H9 (cell line): ENCODE results near the gene IFNG-AS1. TPM values are rescaled to one million over a fixed set of nuclear protein-coding genes. Genes with fewer than 3 reads are reported as not detected.

Source experiments
- DNase-seq: peaks from one replicate; pipeline ENCODE4 v3.0.0-alpha.2; 2017
- H2AFZ ChIP-seq: one replicate; pipeline ENCODE4 v1.6.1; 2013; ENCODE audit warnings: mild to moderate bottlenecking, low read length, control low read depth, moderate library complexity
- H2AK5ac ChIP-seq: 2 replicates; pipeline ENCODE4 v1.6.1; 2013; ENCODE audit warnings: low read length, control low read depth, mixed read lengths; ENCODE audit not compliant: insufficient read length
- H2BK120ac ChIP-seq: one replicate; pipeline ENCODE4 v1.6.1; 2013; ENCODE audit warnings: low read depth, mild to moderate bottlenecking, low read length, control low read depth, inconsistent platforms; ENCODE audit not compliant: poor library complexity, severe bottlenecking
- H2BK12ac ChIP-seq: 2 replicates; pipeline ENCODE4 v1.6.1; 2013; ENCODE audit warnings: low read length, control low read depth, mixed read lengths, low read depth; ENCODE audit not compliant: insufficient read length
- H2BK15ac ChIP-seq: 2 replicates; pipeline ENCODE4 v1.6.1; 2013; ENCODE audit warnings: low read depth, low read length, control low read depth
- H2BK20ac ChIP-seq: one replicate; pipeline ENCODE4 v1.6.1; 2013; ENCODE audit warnings: low read depth, mild to moderate bottlenecking, low read length, control low read depth, inconsistent platforms; ENCODE audit not compliant: poor library complexity, severe bottlenecking
- H2BK5ac ChIP-seq: 2 replicates; pipeline ENCODE4 v1.6.1; 2013; ENCODE audit warnings: low read length, control low read depth, mixed read lengths; ENCODE audit not compliant: insufficient read length
- H3K14ac ChIP-seq: 2 replicates; pipeline ENCODE4 v1.6.1; 2013; ENCODE audit warnings: low read length, control low read depth; ENCODE audit not compliant: insufficient read depth
- H3K18ac ChIP-seq: 2 replicates; pipeline ENCODE4 v1.6.1; 2013; ENCODE audit warnings: low read depth, mild to moderate bottlenecking, mixed read lengths, low read length, control low read depth; ENCODE audit not compliant: insufficient read length
- H3K23ac ChIP-seq: 2 replicates; pipeline ENCODE4 v1.6.1; 2013; ENCODE audit warnings: low read length, control low read depth, mixed read lengths, low read depth; ENCODE audit not compliant: insufficient read length
- H3K23me2 ChIP-seq: 2 replicates; pipeline ENCODE4 v1.6.1; 2013; ENCODE audit warnings: low read depth, mild to moderate bottlenecking, mixed read lengths, low read length, control low read depth; ENCODE audit not compliant: insufficient read length, poor library complexity, severe bottlenecking
- H3K27ac ChIP-seq: 2 replicates; pipeline ENCODE4 v1.5.1; 2013; ENCODE audit warnings: low read length, control low read depth, mixed read lengths, low read depth; ENCODE audit not compliant: insufficient read length
- H3K27me3 ChIP-seq: 2 replicates; pipeline ENCODE4 v1.6.1; 2013; ENCODE audit warnings: low read length, control low read depth, inconsistent platforms; ENCODE audit not compliant: insufficient read depth
- H3K4ac ChIP-seq: 2 replicates; pipeline ENCODE4 v1.6.1; 2013; ENCODE audit warnings: low read depth, mild to moderate bottlenecking, control low read depth, inconsistent platforms, low read length, moderate library complexity
- H3K4me1 ChIP-seq: 2 replicates; pipeline ENCODE4 v1.6.1; 2013; ENCODE audit warnings: low read length, control low read depth, inconsistent platforms; ENCODE audit not compliant: insufficient read depth
- H3K4me2 ChIP-seq: 2 replicates; pipeline ENCODE4 v1.6.1; 2013; ENCODE audit warnings: low read length, control low read depth, mixed read lengths; ENCODE audit not compliant: insufficient read length, insufficient read depth
- H3K56ac ChIP-seq: 2 replicates; pipeline ENCODE4 v1.6.1; 2013; ENCODE audit warnings: low read depth, mild to moderate bottlenecking, mixed read lengths, low read length, control low read depth; ENCODE audit not compliant: insufficient read length
- H3K79me1 ChIP-seq: 2 replicates; pipeline ENCODE4 v1.6.1; 2013; ENCODE audit warnings: low read depth, mild to moderate bottlenecking, moderate library complexity, low read length, control low read depth, inconsistent platforms; ENCODE audit not compliant: insufficient read depth, poor library complexity, severe bottlenecking
- H3K79me2 ChIP-seq: 2 replicates; pipeline ENCODE4 v1.6.1; 2013; ENCODE audit warnings: low read length, control low read depth, inconsistent platforms; ENCODE audit not compliant: insufficient read depth
- H3K9ac ChIP-seq: 2 replicates; pipeline ENCODE4 v1.6.1; 2013; ENCODE audit warnings: low read length, control low read depth, mixed read lengths; ENCODE audit not compliant: insufficient read length; ENCODE audit errors: extremely low read depth
- H3K9me3 ChIP-seq: one replicate; pipeline ENCODE4 v1.6.1; 2013; ENCODE audit warnings: low read depth, low read length, inconsistent platforms; ENCODE audit not compliant: control insufficient read depth
- H3T11ph ChIP-seq: one replicate; pipeline ENCODE4 v1.6.1; 2013; ENCODE audit warnings: mild to moderate bottlenecking, low read length, control low read depth, inconsistent platforms
- H4K20me1 ChIP-seq: one replicate; pipeline ENCODE4 v1.6.1; 2013; ENCODE audit not compliant: control insufficient read depth, insufficient read length, insufficient read depth
- H4K5ac ChIP-seq: 2 replicates; pipeline ENCODE4 v1.6.1; 2013; ENCODE audit warnings: low read depth, mild to moderate bottlenecking, mixed read lengths, low read length, control low read depth; ENCODE audit not compliant: insufficient read length
- H4K8ac ChIP-seq: replicated peaks from 2 replicates; pipeline ENCODE4 v1.6.1; 2013; ENCODE audit warnings: low read length, control low read depth, mixed read lengths, low read depth; ENCODE audit not compliant: insufficient read length
- H4K91ac ChIP-seq: 2 replicates; pipeline ENCODE4 v1.6.1; 2013; ENCODE audit warnings: low read depth, mild to moderate bottlenecking, moderate library complexity, mixed read lengths, low read length, control low read depth; ENCODE audit not compliant: insufficient read length
- H3K27ac Mint-ChIP-seq, 3 experiments: 2 replicates in 2 of 3; 3 replicates in 1 of 3; pipeline ENCODE4 v1.8.0; 2020 to 2021; ENCODE audit warnings: mixed read lengths in 3 of 3, mild to moderate bottlenecking in 1 of 3, moderate library complexity in 1 of 3
- H3K27me3 Mint-ChIP-seq: 2 replicates; pipeline ENCODE4 v1.8.0; 2021; ENCODE audit warnings: low read depth, mild to moderate bottlenecking, moderate library complexity, mixed read lengths
- H3K36me3 Mint-ChIP-seq, 3 experiments: 2 replicates in 2 of 3; 3 replicates in 1 of 3; pipeline ENCODE4 v1.8.0; 2020 to 2021; ENCODE audit warnings: low read depth in 3 of 3, mixed read lengths in 3 of 3; ENCODE audit not compliant: insufficient read depth in 1 of 3
- H3K4me1 Mint-ChIP-seq, 2 experiments: 2 replicates each; pipeline ENCODE4 v1.8.0; 2020; ENCODE audit warnings: mixed read lengths in 2 of 2
- H3K4me3 Mint-ChIP-seq, 2 experiments: 2 replicates in 1 of 2; 3 replicates in 1 of 2; pipeline ENCODE4 v1.8.0; 2020 to 2021; ENCODE audit warnings: mild to moderate bottlenecking in 2 of 2, mixed read lengths in 2 of 2, moderate library complexity in 1 of 2
- H3K9me3 Mint-ChIP-seq, 2 experiments: 2 replicates in 1 of 2; 3 replicates in 1 of 2; pipeline ENCODE4 v1.8.0; 2020; ENCODE audit warnings: mild to moderate bottlenecking in 2 of 2, mixed read lengths in 2 of 2, moderate library complexity in 1 of 2
- WGBS: extraction: QIAGEN DNeasy Blood & Tissue Kit; methylation state at CpG from one replicate; pipeline ENCODE4 v1.1.7; 2013; ENCODE audit warnings: missing lambda C conversion rate, low lambda C conversion rate, mixed read lengths; ENCODE audit not compliant: insufficient read length; ENCODE audit errors: extremely low coverage; 5-methylcytosine and 5-hydroxymethylcytosine counted together
- total RNA-seq: library from RNA; stranded (reverse); gene quantifications from 2 replicates; pipeline ENCODE4 v1.2.1, GENCODE V29; 2021
- TF ChIP-seq, protein P1 (sequence below): fragments of 200-600 bp; sonication (generic); conservative IDR thresholded peaks from 3 replicates; pipeline ENCODE4 v1.8.0; 2021; ENCODE audit warnings: antibody characterized with exemption, mild to moderate bottlenecking

IFNG-AS1 gene
- total RNA-seq, 1 experiment from 2014 or later: not detected

DNA sequence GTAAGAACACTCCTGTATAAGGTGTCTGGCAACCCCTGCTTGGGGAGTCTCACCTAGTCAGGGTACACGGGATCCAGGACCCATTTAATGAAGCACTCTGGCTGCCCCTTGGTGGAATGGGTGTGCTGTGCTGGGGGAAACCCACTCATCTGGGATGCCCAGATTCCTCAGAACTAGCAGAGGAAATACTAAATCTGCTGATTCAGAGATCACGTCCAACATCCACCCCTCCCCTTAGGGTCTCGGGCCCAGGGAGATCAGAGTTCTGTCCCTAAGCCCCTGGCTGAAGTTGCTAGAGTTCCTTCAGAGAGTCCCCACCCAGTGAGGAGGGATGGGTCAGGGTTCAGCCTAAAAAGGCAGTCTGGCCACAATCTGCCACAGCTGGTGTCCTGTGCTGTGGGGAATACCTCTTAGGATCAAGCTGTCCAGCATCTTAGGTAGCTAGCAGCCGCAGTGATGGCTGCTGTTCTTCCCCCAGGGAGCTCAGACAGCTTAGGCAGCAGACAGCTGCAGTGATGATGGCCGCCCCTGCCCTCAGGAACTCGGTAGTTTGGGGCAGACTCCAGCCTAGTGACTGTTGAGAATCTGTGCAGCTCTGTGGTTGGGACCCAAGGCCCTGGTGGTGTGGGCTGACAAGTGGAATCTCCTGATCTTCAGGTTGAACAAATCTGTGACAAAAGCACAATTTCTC lies 74.8 kb downstream of the IFNG-AS1 start:
- TF ChIP-seq, protein P1, sequence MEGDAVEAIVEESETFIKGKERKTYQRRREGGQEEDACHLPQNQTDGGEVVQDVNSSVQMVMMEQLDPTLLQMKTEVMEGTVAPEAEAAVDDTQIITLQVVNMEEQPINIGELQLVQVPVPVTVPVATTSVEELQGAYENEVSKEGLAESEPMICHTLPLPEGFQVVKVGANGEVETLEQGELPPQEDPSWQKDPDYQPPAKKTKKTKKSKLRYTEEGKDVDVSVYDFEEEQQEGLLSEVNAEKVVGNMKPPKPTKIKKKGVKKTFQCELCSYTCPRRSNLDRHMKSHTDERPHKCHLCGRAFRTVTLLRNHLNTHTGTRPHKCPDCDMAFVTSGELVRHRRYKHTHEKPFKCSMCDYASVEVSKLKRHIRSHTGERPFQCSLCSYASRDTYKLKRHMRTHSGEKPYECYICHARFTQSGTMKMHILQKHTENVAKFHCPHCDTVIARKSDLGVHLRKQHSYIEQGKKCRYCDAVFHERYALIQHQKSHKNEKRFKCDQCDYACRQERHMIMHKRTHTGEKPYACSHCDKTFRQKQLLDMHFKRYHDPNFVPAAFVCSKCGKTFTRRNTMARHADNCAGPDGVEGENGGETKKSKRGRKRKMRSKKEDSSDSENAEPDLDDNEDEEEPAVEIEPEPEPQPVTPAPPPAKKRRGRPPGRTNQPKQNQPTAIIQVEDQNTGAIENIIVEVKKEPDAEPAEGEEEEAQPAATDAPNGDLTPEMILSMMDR: no peak
- H3K27ac ChIP-seq: no peak overlapping the region
- H2BK120ac ChIP-seq: no peak overlapping the region
- no peak overlapping the region for H3K9ac ChIP-seq
- H2BK12ac ChIP-seq: no peak overlapping the region
- no peaks in the 10 kb centered on the region for H3K79me2 ChIP-seq
- H3K79me1 ChIP-seq: no peaks in the 10 kb centered on the region
- no peak overlapping the region for H4K8ac ChIP-seq
- H3K4me1 ChIP-seq: no peaks in the 10 kb centered on the region
- Mint-ChIP-seq H3K9me3 (peaks cover 30 to 44% of the 10 kb centered on the region in 2 experiments), H3K36me3 (peaks cover 3 to 34% (median 9%) of the 10 kb centered on the region in 3 experiments), H3K4me1 (peaks cover 0 to 5% of the 10 kb centered on the region in 2 experiments; a peak in 1 of 4 replicates), H3K4me3 (no peak overlapping the region), H3K27me3 (peaks cover 2% of the 10 kb centered on the region), H3K27ac (no peak overlapping the region)
- no peak overlapping the region for H3K14ac ChIP-seq
- no peak for DNase-seq
- no peak overlapping the region for H3T11ph ChIP-seq
- no peak overlapping the region for H4K5ac ChIP-seq
- no peak overlapping the region for H3K4me2 ChIP-seq
- no peak overlapping the region for H3K56ac ChIP-seq
- H2BK15ac ChIP-seq: no peak overlapping the region
- no peak overlapping the region for H3K4ac ChIP-seq
- H4K20me1 ChIP-seq: no peaks in the 10 kb centered on the region
- no peak overlapping the region for H2AK5ac ChIP-seq
- no peak overlapping the region for H4K91ac ChIP-seq
- H2AFZ ChIP-seq: no peak overlapping the region
- no peaks in the 10 kb centered on the region for H3K27me3 ChIP-seq
- no peaks in the 10 kb centered on the region for H3K9me3 ChIP-seq
- H3K23me2 ChIP-seq: no peaks in the 10 kb centered on the region
- no peak overlapping the region for H3K23ac ChIP-seq
- H3K18ac ChIP-seq: no peak overlapping the region
- H2BK20ac ChIP-seq: no peak overlapping the region
- no peak overlapping the region for H2BK5ac ChIP-seq
- no CpG with 5 or more reads among the region's 6 CpGs for WGBS
